ENCODE results near the gene SGCG.

- TF ChIP-seq POLR2AphosphoS5 (IDR thresholded peaks at IDR 0.05) (no peak), CTCF (IDR thresholded peaks at IDR 0.05) (no peak), POLR2A (IDR thresholded peaks at IDR 0.05) (no peak)
Measured at GRCh38 chr13:23288995-23289394, 108.2 kb downstream of the SGCG start.

Measured in breast epithelium (tissue), 3 donors.